WTC11 (cell line): ENCODE measurements around the gene MAP3K2.

Experiments
- CREM ChIP-seq: sonication (generic); formaldehyde crosslinking; IDR thresholded peaks from 2 replicates; pipeline ENCODE4 v1.8.1; 2022; ENCODE audit warnings: mild to moderate bottlenecking, missing genetic modification reagents, moderate library complexity
- NFYB ChIP-seq: sonication (generic); formaldehyde crosslinking; conservative IDR thresholded peaks from 2 replicates; pipeline ENCODE4 v1.8.0; 2022; ENCODE audit warnings: low read depth, missing genetic modification reagents
- SP1 ChIP-seq: sonication (generic); formaldehyde crosslinking; conservative IDR thresholded peaks from 2 replicates; pipeline ENCODE4 v1.8.1; 2022; ENCODE audit warnings: missing genetic modification reagents
- ZNF138 ChIP-seq: sonication (generic); formaldehyde crosslinking; conservative IDR thresholded peaks from 2 replicates; pipeline ENCODE4 v1.8.1; 2022; ENCODE audit warnings: mild to moderate bottlenecking, moderate library complexity, missing genetic modification reagents
- ZNF396 ChIP-seq: fragments of 250-450 bp; sonication (Bioruptor Pico); IDR thresholded peaks from 2 replicates; pipeline ENCODE4 v1.8.0; 2021; ENCODE audit warnings: mild to moderate bottlenecking, moderate library complexity, borderline replicate concordance
- TF ChIP-seq, protein P1 (sequence below): sonication (generic); formaldehyde crosslinking; IDR thresholded peaks from 2 replicates; pipeline ENCODE4 v1.8.1; 2023; ENCODE audit warnings: mild to moderate bottlenecking, moderate library complexity, missing genetic modification reagents
- TF ChIP-seq, protein P2 (sequence below): fragments of 200-600 bp; IDR thresholded peaks from 2 replicates; pipeline ENCODE4 v1.8.0; 2022; ENCODE audit warnings: antibody characterized with exemption
- TF ChIP-seq, protein P3 (sequence below): sonication (generic); formaldehyde crosslinking; IDR thresholded peaks from 2 replicates; pipeline ENCODE4 v1.8.1; 2023; ENCODE audit warnings: mild to moderate bottlenecking, missing genetic modification reagents, moderate library complexity
- TF ChIP-seq, protein P4 (sequence below): sonication (generic); formaldehyde crosslinking; IDR thresholded peaks from 2 replicates; pipeline ENCODE4 v1.8.1; 2023; ENCODE audit warnings: mild to moderate bottlenecking, missing genetic modification reagents, borderline replicate concordance

DNA sequence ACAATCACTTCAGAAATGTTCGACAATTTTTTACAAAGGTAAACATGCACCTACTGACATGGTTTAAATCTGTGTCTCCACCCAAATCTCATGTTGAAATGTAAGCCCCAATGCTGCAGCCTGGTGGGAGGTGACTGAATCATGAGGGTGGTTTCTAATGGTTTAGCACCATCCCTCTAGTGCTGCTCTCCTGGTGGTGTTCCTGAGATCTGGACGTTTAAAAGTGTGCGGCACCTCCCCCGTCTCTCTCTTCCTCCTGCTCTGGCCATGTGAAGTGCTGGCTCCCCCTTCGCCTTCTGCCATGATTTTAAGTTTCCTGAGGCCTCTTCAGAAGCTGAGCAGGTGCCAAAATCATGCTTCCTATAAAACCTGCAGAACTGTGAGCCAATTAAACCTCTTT, 28.3 kb downstream of the MAP3K2 start:
- TF ChIP-seq, protein P1, sequence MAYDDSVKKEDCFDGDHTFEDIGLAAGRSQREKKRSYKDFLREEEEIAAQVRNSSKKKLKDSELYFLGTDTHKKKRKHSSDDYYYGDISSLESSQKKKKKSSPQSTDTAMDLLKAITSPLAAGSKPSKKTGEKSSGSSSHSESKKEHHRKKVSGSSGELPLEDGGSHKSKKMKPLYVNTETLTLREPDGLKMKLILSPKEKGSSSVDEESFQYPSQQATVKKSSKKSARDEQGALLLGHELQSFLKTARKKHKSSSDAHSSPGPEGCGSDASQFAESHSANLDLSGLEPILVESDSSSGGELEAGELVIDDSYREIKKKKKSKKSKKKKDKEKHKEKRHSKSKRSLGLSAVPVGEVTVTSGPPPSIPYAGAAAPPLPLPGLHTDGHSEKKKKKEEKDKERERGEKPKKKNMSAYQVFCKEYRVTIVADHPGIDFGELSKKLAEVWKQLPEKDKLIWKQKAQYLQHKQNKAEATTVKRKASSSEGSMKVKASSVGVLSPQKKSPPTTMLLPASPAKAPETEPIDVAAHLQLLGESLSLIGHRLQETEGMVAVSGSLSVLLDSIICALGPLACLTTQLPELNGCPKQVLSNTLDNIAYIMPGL (CRISPR knock-in tag) = no peak
- TF ChIP-seq, protein P2, sequence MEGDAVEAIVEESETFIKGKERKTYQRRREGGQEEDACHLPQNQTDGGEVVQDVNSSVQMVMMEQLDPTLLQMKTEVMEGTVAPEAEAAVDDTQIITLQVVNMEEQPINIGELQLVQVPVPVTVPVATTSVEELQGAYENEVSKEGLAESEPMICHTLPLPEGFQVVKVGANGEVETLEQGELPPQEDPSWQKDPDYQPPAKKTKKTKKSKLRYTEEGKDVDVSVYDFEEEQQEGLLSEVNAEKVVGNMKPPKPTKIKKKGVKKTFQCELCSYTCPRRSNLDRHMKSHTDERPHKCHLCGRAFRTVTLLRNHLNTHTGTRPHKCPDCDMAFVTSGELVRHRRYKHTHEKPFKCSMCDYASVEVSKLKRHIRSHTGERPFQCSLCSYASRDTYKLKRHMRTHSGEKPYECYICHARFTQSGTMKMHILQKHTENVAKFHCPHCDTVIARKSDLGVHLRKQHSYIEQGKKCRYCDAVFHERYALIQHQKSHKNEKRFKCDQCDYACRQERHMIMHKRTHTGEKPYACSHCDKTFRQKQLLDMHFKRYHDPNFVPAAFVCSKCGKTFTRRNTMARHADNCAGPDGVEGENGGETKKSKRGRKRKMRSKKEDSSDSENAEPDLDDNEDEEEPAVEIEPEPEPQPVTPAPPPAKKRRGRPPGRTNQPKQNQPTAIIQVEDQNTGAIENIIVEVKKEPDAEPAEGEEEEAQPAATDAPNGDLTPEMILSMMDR = no peak
- TF ChIP-seq SP1 (CRISPR knock-in tag) = no peak
- TF ChIP-seq CREM = no peak
- no peak for TF ChIP-seq ZNF396 (CRISPR knock-in tag)
- TF ChIP-seq, protein P3, sequence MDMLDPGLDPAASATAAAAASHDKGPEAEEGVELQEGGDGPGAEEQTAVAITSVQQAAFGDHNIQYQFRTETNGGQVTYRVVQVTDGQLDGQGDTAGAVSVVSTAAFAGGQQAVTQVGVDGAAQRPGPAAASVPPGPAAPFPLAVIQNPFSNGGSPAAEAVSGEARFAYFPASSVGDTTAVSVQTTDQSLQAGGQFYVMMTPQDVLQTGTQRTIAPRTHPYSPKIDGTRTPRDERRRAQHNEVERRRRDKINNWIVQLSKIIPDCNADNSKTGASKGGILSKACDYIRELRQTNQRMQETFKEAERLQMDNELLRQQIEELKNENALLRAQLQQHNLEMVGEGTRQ (CRISPR knock-in tag) = no peak
- TF ChIP-seq ZNF138 (CRISPR knock-in tag) = no peak
- TF ChIP-seq, protein P4, sequence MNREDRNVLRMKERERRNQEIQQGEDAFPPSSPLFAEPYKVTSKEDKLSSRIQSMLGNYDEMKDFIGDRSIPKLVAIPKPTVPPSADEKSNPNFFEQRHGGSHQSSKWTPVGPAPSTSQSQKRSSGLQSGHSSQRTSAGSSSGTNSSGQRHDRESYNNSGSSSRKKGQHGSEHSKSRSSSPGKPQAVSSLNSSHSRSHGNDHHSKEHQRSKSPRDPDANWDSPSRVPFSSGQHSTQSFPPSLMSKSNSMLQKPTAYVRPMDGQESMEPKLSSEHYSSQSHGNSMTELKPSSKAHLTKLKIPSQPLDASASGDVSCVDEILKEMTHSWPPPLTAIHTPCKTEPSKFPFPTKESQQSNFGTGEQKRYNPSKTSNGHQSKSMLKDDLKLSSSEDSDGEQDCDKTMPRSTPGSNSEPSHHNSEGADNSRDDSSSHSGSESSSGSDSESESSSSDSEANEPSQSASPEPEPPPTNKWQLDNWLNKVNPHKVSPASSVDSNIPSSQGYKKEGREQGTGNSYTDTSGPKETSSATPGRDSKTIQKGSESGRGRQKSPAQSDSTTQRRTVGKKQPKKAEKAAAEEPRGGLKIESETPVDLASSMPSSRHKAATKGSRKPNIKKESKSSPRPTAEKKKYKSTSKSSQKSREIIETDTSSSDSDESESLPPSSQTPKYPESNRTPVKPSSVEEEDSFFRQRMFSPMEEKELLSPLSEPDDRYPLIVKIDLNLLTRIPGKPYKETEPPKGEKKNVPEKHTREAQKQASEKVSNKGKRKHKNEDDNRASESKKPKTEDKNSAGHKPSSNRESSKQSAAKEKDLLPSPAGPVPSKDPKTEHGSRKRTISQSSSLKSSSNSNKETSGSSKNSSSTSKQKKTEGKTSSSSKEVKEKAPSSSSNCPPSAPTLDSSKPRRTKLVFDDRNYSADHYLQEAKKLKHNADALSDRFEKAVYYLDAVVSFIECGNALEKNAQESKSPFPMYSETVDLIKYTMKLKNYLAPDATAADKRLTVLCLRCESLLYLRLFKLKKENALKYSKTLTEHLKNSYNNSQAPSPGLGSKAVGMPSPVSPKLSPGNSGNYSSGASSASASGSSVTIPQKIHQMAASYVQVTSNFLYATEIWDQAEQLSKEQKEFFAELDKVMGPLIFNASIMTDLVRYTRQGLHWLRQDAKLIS (CRISPR knock-in tag) = no peak
- TF ChIP-seq NFYB (CRISPR knock-in tag) = no peak
